ENCODE measurements around the gene RCBTB2.

Gene RCBTB2

GRCh38 chr13:48574041-48574796, 41.3 kb upstream of the RCBTB2 start:
- TF ChIP-seq CTCF (IDR thresholded peaks at IDR 0.05; ENCODE audit: low read depth, low read length) (no peak), EZH2phosphoT487 (IDR thresholded peaks at IDR 0.05; ENCODE audit: low read depth) (no peak)
- H3K4me1 ChIP-seq (ENCODE audit: low read length) = peaks cover 82% of the 10 kb centered on the region

GRCh38 chr13:48573213-48574007, 40.5 kb upstream of the RCBTB2 start:
- H3K9me3 ChIP-seq (ENCODE audit: insufficient read depth, low read length) = no peaks in the 10 kb centered on the region
- H3K27ac ChIP-seq (ENCODE audit: low read length) = no peak overlapping the region
- H3K4me2 ChIP-seq (ENCODE audit: low read length) = peak overlapping the region; percentile 27; the same call in 1 of the 2 replicates
- H2AFZ ChIP-seq (ENCODE audit: low read depth, low read length) = no peak overlapping the region
- no peak for TF ChIP-seq EZH2phosphoT487 (IDR thresholded peaks at IDR 0.05; ENCODE audit: low read depth)
- TF ChIP-seq CTCF (IDR thresholded peaks at IDR 0.05; ENCODE audit: low read depth, low read length) = no peak
- H3K4me1 ChIP-seq (ENCODE audit: low read length) = peaks cover 75% of the 10 kb centered on the region
- H3K9ac ChIP-seq (ENCODE audit: low read length) = no peak overlapping the region
- no peaks in the 10 kb centered on the region for H3K79me2 ChIP-seq (ENCODE audit: low read length)
- peaks cover 50% of the 10 kb centered on the region for H3K27me3 ChIP-seq (ENCODE audit: low read depth, low read length)
- H4K20me1 ChIP-seq (ENCODE audit: insufficient read depth, low read length) = no peaks in the 10 kb centered on the region
- peaks cover 41% of the 10 kb centered on the region for H3K36me3 ChIP-seq (replicated peaks; ENCODE audit: low read depth, low read length)
- H3K4me3 ChIP-seq (ENCODE audit: low read length) = no peak overlapping the region

More at GRCh38 chr13:48574041-48574796, 41.3 kb upstream of the RCBTB2 start:
- no peak overlapping the region for H3K27ac ChIP-seq (ENCODE audit: low read length)
- peak overlapping the region; percentile 27 for H3K4me2 ChIP-seq (ENCODE audit: low read length)
- no peak overlapping the region for H3K4me3 ChIP-seq (ENCODE audit: low read length)
- no peak overlapping the region for H2AFZ ChIP-seq (ENCODE audit: low read depth, low read length)
- H3K9me3 ChIP-seq (ENCODE audit: insufficient read depth, low read length) = no peaks in the 10 kb centered on the region
- no peak overlapping the region for H3K9ac ChIP-seq (ENCODE audit: low read length)
- H3K27me3 ChIP-seq (ENCODE audit: low read depth, low read length) = peaks cover 42% of the 10 kb centered on the region
- no peaks in the 10 kb centered on the region for H3K79me2 ChIP-seq (ENCODE audit: low read length)
- no peaks in the 10 kb centered on the region for H4K20me1 ChIP-seq (ENCODE audit: insufficient read depth, low read length)
- peaks cover 41% of the 10 kb centered on the region for H3K36me3 ChIP-seq (replicated peaks; ENCODE audit: low read depth, low read length)

GRCh38 chr13:48571126-48571913, 38.4 kb upstream of the RCBTB2 start:
- Histone ChIP-seq H2AFZ (ENCODE audit: low read depth, low read length) (no peak overlapping the region), H3K9ac (ENCODE audit: low read length) (no peak overlapping the region), H4K20me1 (ENCODE audit: insufficient read depth, low read length) (no peaks in the 10 kb centered on the region), H3K27ac (ENCODE audit: low read length) (no peak overlapping the region), H3K79me2 (ENCODE audit: low read length) (no peaks in the 10 kb centered on the region), H3K4me1 (ENCODE audit: low read length) (peaks cover 58% of the 10 kb centered on the region), H3K27me3 (ENCODE audit: low read depth, low read length) (peaks cover 53% of the 10 kb centered on the region), H3K4me3 (ENCODE audit: low read length) (no peak overlapping the region), H3K4me2 (ENCODE audit: low read length) (peak overlapping the region; percentile 51), H3K9me3 (ENCODE audit: insufficient read depth, low read length) (no peaks in the 10 kb centered on the region), H3K36me3 (replicated peaks; ENCODE audit: low read depth, low read length) (peaks cover 26% of the 10 kb centered on the region)
- TF ChIP-seq EZH2phosphoT487 (IDR thresholded peaks at IDR 0.05; ENCODE audit: low read depth) (no peak), CTCF (IDR thresholded peaks at IDR 0.05; ENCODE audit: low read depth, low read length) (no peak)

Measured in OCI-LY3 (cell line).